IMR-90 (cell line): Measurements from ENCODE around the gene CACYBP. TPM values are rescaled to one million over a fixed set of nuclear protein-coding genes. Genes with fewer than 3 reads are reported as not detected.
A peak's percentile ranks its signal among the peaks of the same experiment; 100 is the strongest.

Experiments
- ATAC-seq: fragments of 200-7000 bp; cut with Tn5 transposase; 2 replicates; pipeline ENCODE4 v1.9.1; 2020; ENCODE audit warnings: low read depth, mild to moderate bottlenecking, moderate library complexity
- BruUV-seq: library from RNA; stranded (reverse); fragments of 400-500 nt; replicated peaks from 2 replicates; lab custom pipeline; 2021; lab: Mats Ljungman, UMichigan
- CTCF ChIA-PET: fragments of 300-600 bp; formaldehyde crosslinking; extraction: SDS; loops from one replicate; lab custom pipeline; 2021; ENCODE audit warnings: antibody characterized with exemption; lab: Yijun Ruan, JAX
- POLR2A ChIA-PET: fragments of 300-600 bp; sonication (Branson Sonifier 250); formaldehyde crosslinking; loops from one replicate; lab custom pipeline; 2022; ENCODE audit warnings: antibody characterized with exemption; ENCODE audit not compliant: unreplicated experiment; lab: Charles Lee
- DNase-seq: peaks from one replicate; pipeline ENCODE4 v3.0.0; 2013
- H2AFZ ChIP-seq: replicated peaks from 2 replicates; pipeline ENCODE3; 2013; ENCODE audit warnings: low read length, mild to moderate bottlenecking; ENCODE audit not compliant: poor library complexity
- H2AK5ac ChIP-seq: 2 replicates; pipeline ENCODE4 v1.6.1; 2013; ENCODE audit warnings: low read depth, low read length, inconsistent platforms
- H2AK9ac ChIP-seq: replicated peaks from 2 replicates; pipeline ENCODE3; 2013; ENCODE audit warnings: mild to moderate bottlenecking, low read depth, low read length, moderate library complexity; ENCODE audit not compliant: poor library complexity
- H2BK120ac ChIP-seq: 2 replicates; pipeline ENCODE4 v1.6.1; 2013; ENCODE audit warnings: low read depth, low read length, inconsistent platforms
- H2BK15ac ChIP-seq: 3 replicates; pipeline ENCODE4 v1.6.1; 2013; ENCODE audit warnings: low read depth, low read length, inconsistent platforms
- H2BK20ac ChIP-seq: 2 replicates; pipeline ENCODE4 v1.6.1; 2013; ENCODE audit warnings: low read depth, mild to moderate bottlenecking, inconsistent platforms, low read length, moderate library complexity
- H2BK5ac ChIP-seq: 2 replicates; pipeline ENCODE4 v1.6.1; 2013; ENCODE audit warnings: mild to moderate bottlenecking, low read depth, low read length, inconsistent platforms; ENCODE audit not compliant: poor library complexity, severe bottlenecking
- H3K14ac ChIP-seq: replicated peaks from 2 replicates; pipeline ENCODE4 v1.6.1; 2013; ENCODE audit warnings: low read depth, low read length, inconsistent platforms
- H3K18ac ChIP-seq: 2 replicates; pipeline ENCODE4 v1.6.1; 2013; ENCODE audit warnings: low read depth, low read length, control low read depth
- H3K23ac ChIP-seq: 2 replicates; pipeline ENCODE4 v1.6.1; 2013; ENCODE audit warnings: low read depth, low read length, inconsistent platforms
- H3K27ac ChIP-seq: 2 replicates; pipeline ENCODE4 v1.5.1; 2013; ENCODE audit warnings: mild to moderate bottlenecking, control low read depth, low read length; ENCODE audit not compliant: insufficient read depth
- H3K27me3 ChIP-seq: 2 replicates; pipeline ENCODE4 v1.6.1; 2013; ENCODE audit warnings: low read length; ENCODE audit not compliant: control insufficient read depth, insufficient read depth
- H3K36me3 ChIP-seq: 2 replicates; pipeline ENCODE4 v1.6.1; 2013; ENCODE audit warnings: low read length, mixed read lengths; ENCODE audit not compliant: control insufficient read depth, insufficient read depth
- H3K4ac ChIP-seq: 2 replicates; pipeline ENCODE4 v1.6.1; 2013; ENCODE audit warnings: low read depth, low read length, inconsistent platforms
- H3K4me1 ChIP-seq: 2 replicates; pipeline ENCODE4 v1.6.1; 2013; ENCODE audit warnings: low read length, mixed read lengths; ENCODE audit not compliant: control insufficient read depth, insufficient read depth
- H3K4me2 ChIP-seq: 2 replicates; pipeline ENCODE4 v1.6.1; 2013; ENCODE audit warnings: low read depth, mild to moderate bottlenecking, control low read depth, low read length, moderate library complexity
- H3K4me3 ChIP-seq: 2 replicates; pipeline ENCODE4 v1.5.1; 2013; ENCODE audit warnings: low read depth, mild to moderate bottlenecking, control low read depth, low read length, moderate library complexity; ENCODE audit not compliant: insufficient read depth
- H3K56ac ChIP-seq: 2 replicates; pipeline ENCODE4 v1.6.1; 2013; ENCODE audit warnings: low read length, inconsistent platforms; ENCODE audit not compliant: insufficient read depth; ENCODE audit errors: extremely low read depth
- H3K79me1 ChIP-seq, 2 experiments: 2 replicates each; pipeline ENCODE4 v1.6.1; 2013; ENCODE audit warnings: low read length in 2 of 2, inconsistent platforms in 1 of 2, low read depth in 1 of 2
- H3K9ac ChIP-seq: 2 replicates; pipeline ENCODE4 v1.6.1; 2013; ENCODE audit warnings: low read depth, low read length, control low read depth
- H3K9me1 ChIP-seq: 2 replicates; pipeline ENCODE4 v1.6.1; 2013; ENCODE audit warnings: low read length, inconsistent platforms; ENCODE audit not compliant: insufficient read depth
- H3K9me3 ChIP-seq: 2 replicates; pipeline ENCODE4 v1.6.1; 2013; ENCODE audit warnings: low read length; ENCODE audit not compliant: control insufficient read depth, insufficient read depth
- H4K20me1 ChIP-seq: 2 replicates; pipeline ENCODE4 v1.6.1; 2013; ENCODE audit warnings: low read length, inconsistent platforms; ENCODE audit not compliant: insufficient read depth
- H4K5ac ChIP-seq: 2 replicates; pipeline ENCODE4 v1.6.1; 2013; ENCODE audit warnings: mild to moderate bottlenecking, low read depth, low read length, control low read depth
- H4K8ac ChIP-seq, 2 experiments: 2 replicates each; pipeline ENCODE4 v1.6.1; 2013; ENCODE audit warnings: low read depth in 2 of 2, low read length in 2 of 2, control low read depth in 1 of 2, inconsistent platforms in 1 of 2
- H4K91ac ChIP-seq: 2 replicates; pipeline ENCODE4 v1.6.1; 2013; ENCODE audit warnings: low read depth, low read length, inconsistent platforms; ENCODE audit not compliant: insufficient read depth
- CEBPB ChIP-seq: IDR thresholded peaks from 2 replicates; pipeline ENCODE4 v1.6.1; 2012; ENCODE audit warnings: low read depth, low read length, improper control_type of control experiment
- RCOR1 ChIP-seq: IDR thresholded peaks from 2 replicates; pipeline ENCODE4 v1.6.1; 2012; ENCODE audit warnings: mild to moderate bottlenecking, low read length, improper control_type of control experiment; ENCODE audit not compliant: insufficient replicate concordance
- WGBS, 2 experiments: methylation state at CpG; one replicate each; pipeline versions ENCODE4 v1.1.5 to v1.1.7; 2013; ENCODE audit warnings: missing lambda C conversion rate in 2 of 2; ENCODE audit not compliant: insufficient read length in 1 of 2; ENCODE audit errors: extremely low coverage in 2 of 2; 5-methylcytosine and 5-hydroxymethylcytosine counted together
- dilution Hi-C: fragments of 300-500 bp; cut with HindIII; formaldehyde crosslinking; loops from one replicate; pipeline ENCODE4 v1.14.3; 2018; ENCODE audit warnings: low sequenced_read_pairs; ENCODE audit not compliant: unreplicated experiment
- in situ Hi-C: fragments of 300-500 bp; cut with MboI; formaldehyde crosslinking; loops from 3 replicates; pipeline ENCODE4 v1.14.3; 2019; ENCODE audit warnings: low sequenced_read_pairs, inconsistent platforms, mixed read lengths
- intact Hi-C: fragments of 100-400 bp; cut with micrococcal nuclease; formaldehyde crosslinking; loops from 2 replicates; pipeline ENCODE4 v1.10.0; 2022
- polyA plus RNA-seq, 3 experiments: library from polyadenylated mRNA; depleted of rRNA; stranded (reverse); fragments of >200 nt; gene quantifications; 2 replicates each; pipeline ENCODE4 v1.2.3, GENCODE V29; 2012; ENCODE audit warnings: low replicate concordance in 1 of 3
- total RNA-seq: library from RNA; depleted of rRNA; stranded (reverse); fragments of >200 nt; gene quantifications from 2 replicates; pipeline ENCODE4 v1.2.3, GENCODE V29; 2012

Gene CACYBP
- total and polyA plus RNA-seq, 2 of the 4 experiments (the other 2 are of a cell fraction) = 61.8 to 62.8 TPM

- H3K18ac ChIP-seq = no peak overlapping the region
- H2BK5ac ChIP-seq = no peak overlapping the region
- ATAC-seq = no peak
These were observed 33.7 kb upstream of the CACYBP start for GRCh38 chr1:174966008-174966572.

More at GRCh38 chr1:174966008-174966572, 33.7 kb upstream of the CACYBP start:
- Histone ChIP-seq H2AK9ac (no peak overlapping the region), H3K9me3 (no peaks in the 10 kb centered on the region), H3K27me3 (peaks cover 8% of the 10 kb centered on the region; the same call in 1 of the 2 replicates), H3K36me3 (no peaks in the 10 kb centered on the region), H3K4me2 (no peak overlapping the region), H3K27ac (no peak overlapping the region), H4K8ac (no peak overlapping the region), H2AFZ (no peak overlapping the region), H3K9me1 (no peaks in the 10 kb centered on the region), H2AK5ac (no peak overlapping the region), H2BK20ac (no peak overlapping the region), H2BK120ac (no peak overlapping the region), H3K4me3 (no peak overlapping the region), H3K14ac (no peak overlapping the region), H3K56ac (no peak overlapping the region), H4K5ac (no peak overlapping the region), H3K23ac (no peak overlapping the region), H4K91ac (no peak overlapping the region), H3K4ac (no peak overlapping the region), H4K20me1 (no peaks in the 10 kb centered on the region), H2BK15ac (no peak overlapping the region), H3K79me1 (no peaks in the 10 kb centered on the region), H3K4me1 (no peaks in the 10 kb centered on the region), H3K9ac (no peak overlapping the region)
- intact Hi-C loops (no loop called here), in situ Hi-C loops (no loop called here), dilution Hi-C loops (no loop called here)
- DNase-seq = no peak
- CTCF ChIA-PET = interaction anchor here (0.5 kb wide), 1 partner anchor 41 kb away, joined by 8 read pairs; no protein-coding TSS in a partner anchor
- POLR2A ChIA-PET = no interaction called here
- no CpG with 5 or more reads among the region's 1 CpG for WGBS, 2 experiments
- 0 out of 2 replicates have a peak, but pooled peaks have one; percentile 7 for TF ChIP-seq CEBPB
- no peak for TF ChIP-seq RCOR1
- no TSS peak for BruUV-seq
